Head of caudate nucleus (tissue), 42 donors: ENCODE results near the gene PPWD1.
"Not testable (repeated sequence)": the region's sequence is repeated elsewhere in the genome, so short reads cannot be mapped to it uniquely, and the experiment has no call there.

Experiments
- DNase-seq, 42 donors: peaks; one replicate each; pipeline versions ENCODE4 v3.0.0 to v3.0.0-alpha.2; 2020 to 2021; ENCODE audit warnings: mixed read lengths in 7 of 42
- intact Hi-C: fragments of 100-400 bp; cut with DNase I; formaldehyde crosslinking; loops from one replicate; pipeline ENCODE4 v1.15.0; 2022

Gene PPWD1

DNA sequence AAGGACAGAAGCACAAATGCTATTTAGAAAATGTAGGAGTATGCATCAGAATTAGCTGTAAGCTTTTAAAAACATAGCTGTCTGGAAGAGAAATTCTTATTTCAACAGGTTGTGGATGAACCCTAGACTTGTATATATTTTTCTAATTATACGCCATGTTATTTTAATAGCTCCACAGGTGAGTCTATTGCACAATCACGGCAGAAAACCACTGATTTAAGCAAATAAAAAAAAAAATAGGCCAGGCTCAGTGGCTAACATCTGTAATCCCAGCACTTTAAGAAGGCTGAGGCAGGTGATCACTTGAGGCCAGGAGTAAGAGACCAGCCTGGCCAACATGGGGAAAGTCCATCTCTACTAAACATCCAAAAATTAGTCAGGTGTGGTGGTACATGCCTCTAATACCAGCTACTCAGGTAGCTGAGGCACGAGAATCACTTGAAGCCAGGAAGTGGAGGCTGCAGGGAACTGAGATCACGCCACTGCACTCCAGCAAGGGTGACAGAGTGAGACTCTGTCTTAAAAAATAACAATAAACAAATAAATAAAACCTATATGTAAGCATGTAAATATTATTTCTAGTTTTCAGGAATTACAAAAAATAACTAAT is 49.3 kb downstream of the PPWD1 start:
- intact Hi-C loops: no loop called here
- DNase-seq: no peak

- intact Hi-C loops: loop anchor here (10.0 kb wide), 3 partner anchors 55 to 525 kb away; partner anchors contain the start of genes CENPK, PPWD1 and SREK1
- DNase-seq: no peak
Observed at GRCh38 chr5:65620021-65620420, 56.9 kb downstream of the PPWD1 start.

- intact Hi-C loops: loop anchor here (10.0 kb wide), 3 partner anchors 57 to 523 kb away; partner anchors contain the start of genes CENPK, PPWD1 and SREK1
- not testable (repeated sequence) for DNase-seq
Observed at GRCh38 chr5:65621961-65622360, 58.9 kb downstream of the PPWD1 start.

DNA sequence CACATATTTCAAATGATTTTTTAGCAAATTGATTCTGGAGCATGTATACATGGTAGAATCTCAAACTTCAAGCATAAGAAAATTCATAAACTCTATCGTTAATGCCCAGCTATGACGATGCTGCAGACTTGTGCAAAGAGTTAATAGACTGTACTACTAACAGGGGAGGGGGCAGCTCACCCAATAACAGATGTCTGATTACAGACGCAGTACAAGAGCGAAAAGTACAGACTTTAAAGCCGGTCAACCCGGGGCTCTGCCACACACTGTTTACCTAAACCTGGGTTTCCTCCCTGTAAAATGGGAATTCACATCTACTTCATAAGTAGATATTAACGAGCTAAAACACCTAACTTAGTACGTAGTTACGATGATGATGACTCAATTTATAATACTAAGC is 60.4 kb downstream of the PPWD1 start:
- intact Hi-C loops: loop anchor here (10.0 kb wide), 3 partner anchors 59 to 521 kb away; partner anchors contain the start of genes CENPK, PPWD1 and SREK1
- DNase-seq: no peak

GRCh38 chr5:65624025-65624570 is 61.0 kb downstream of the PPWD1 start, which contains the start of gene TRIM23:
Gene TRIM23 (minus strand): TSS chr5:65624333. CDS start chr5:65624274, 59 bp downstream.
- peak; percentile 85 to 97 (median 94) for DNase-seq
- intact Hi-C loops: loop anchor here (10.0 kb wide), 3 partner anchors 59 to 521 kb away; partner anchors contain the start of genes CENPK, PPWD1 and SREK1

DNA sequence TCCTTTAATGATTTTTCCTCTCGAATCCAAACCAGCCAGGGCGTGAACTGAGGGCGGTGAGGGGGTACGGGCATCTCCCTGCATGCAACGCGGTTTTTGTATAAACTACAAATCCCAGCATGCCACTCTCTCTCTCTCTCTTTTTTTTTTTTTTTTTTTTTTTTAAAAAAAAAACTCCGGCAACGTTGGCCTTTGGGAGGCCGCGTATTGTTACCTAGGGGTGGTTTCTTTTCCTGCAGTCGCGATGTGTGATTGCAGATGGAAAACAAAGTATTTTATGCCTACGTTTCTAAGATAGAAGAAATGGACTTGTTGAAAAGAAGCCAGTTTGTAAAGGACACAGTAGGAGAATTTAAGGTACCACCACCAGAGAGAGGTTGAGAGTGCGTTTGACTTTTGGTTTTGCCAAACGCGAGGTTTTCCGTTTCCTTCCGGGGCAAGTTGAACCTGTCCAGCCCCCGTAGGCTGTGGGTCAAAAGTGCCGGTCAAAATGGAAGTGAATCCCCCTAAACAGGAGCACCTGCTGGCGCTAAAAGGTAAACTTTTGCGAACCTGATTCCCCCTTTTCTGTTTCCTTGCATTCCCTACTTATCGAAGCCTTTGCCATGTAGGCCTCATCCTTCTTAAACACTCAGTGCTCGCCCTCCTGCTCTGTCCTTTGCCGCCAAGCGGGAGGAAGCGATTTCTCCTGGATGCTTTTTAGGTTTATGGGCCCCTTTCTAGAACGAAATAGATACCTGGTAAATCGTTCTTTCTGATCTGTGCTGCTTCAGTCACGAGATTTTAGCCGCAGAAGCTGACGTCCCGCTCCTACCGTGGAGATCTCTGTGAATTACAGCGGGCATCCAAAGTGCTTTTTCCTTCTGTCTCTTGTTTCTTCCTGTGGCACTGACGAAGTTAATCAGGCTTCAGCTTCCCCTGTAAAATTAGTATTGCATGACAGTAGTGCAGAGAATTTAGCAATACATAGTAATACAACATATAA is 61.8 kb downstream of the PPWD1 start, which contains the start of the genes SHLD3 and TRAPPC13:
TSS of gene SHLD3 (plus strand) at position 457 of the 985 bp plus-strand sequence. CDS start 4,561 bp downstream, outside the sequence.
TSS of gene TRAPPC13 (plus strand) at position 457 of the 985 bp plus-strand sequence. CDS start at position 491, 34 bp downstream.
- peak; percentile 72 to 95 (median 86) for DNase-seq
- intact Hi-C loops: loop anchor here (10.0 kb wide), 3 partner anchors 60 to 520 kb away; partner anchors contain the start of genes CENPK, PPWD1 and SREK1

DNA sequence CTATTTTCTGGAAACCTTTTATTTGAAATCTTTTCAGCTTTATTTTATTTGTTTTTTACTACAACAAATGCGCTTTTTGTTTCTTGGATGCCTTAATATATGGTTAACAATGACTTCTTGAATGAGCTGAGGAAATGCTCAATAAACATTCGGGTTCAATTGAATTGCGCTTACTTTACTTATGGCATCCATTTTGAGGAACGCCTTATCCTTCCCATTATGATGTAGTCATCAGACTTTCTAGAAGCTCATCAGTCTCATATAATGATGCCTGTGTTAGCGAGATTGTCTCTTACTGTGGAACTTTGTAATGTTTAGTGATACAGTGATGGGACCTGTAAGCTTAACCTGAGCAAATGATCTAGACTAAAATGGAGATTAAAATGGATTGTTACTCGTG is 62.6 kb downstream of the PPWD1 start:
- no peak for DNase-seq
- intact Hi-C loops: loop anchor here (10.0 kb wide), 3 partner anchors 61 to 519 kb away; partner anchors contain the start of genes CENPK, PPWD1 and SREK1

- intact Hi-C loops: no loop called here
- DNase-seq: no peak
Observed at GRCh38 chr5:65630981-65631380, 67.9 kb downstream of the PPWD1 start.
